GM21529 (cell line): ENCODE results near the gene LUC7L.
"Not testable (repeated sequence)": the region's sequence is repeated elsewhere in the genome, so short reads cannot be mapped to it uniquely, and the experiment has no call there.

Experiments used
- ATAC-seq: cut with Tn5 transposase; IDR thresholded peaks from one replicate; pipeline ENCODE4 v1.9.1; 2021; ENCODE audit not compliant: unreplicated experiment

The LUC7L gene

DNA sequence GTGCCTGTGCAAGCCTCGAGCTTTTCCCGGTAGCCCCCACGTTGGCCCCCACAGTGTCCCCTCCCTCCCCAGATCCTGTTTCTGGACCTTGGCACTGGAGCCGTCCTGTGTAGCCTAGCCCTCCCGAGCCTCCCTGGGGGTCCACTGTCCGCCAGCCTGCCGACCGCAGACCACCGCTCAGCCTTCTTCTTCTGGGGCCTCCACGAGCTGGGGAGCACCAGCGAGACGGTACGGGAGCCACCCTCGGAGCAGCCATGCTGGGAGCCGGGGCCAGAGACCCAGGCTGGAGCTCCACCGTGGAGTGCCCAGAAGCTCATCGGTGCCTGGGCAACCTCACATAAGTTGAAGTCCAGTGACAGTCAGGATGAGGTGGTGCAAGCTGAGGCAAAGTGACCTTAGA is 34.7 kb upstream of the LUC7L start:
- no peak for ATAC-seq

DNA sequence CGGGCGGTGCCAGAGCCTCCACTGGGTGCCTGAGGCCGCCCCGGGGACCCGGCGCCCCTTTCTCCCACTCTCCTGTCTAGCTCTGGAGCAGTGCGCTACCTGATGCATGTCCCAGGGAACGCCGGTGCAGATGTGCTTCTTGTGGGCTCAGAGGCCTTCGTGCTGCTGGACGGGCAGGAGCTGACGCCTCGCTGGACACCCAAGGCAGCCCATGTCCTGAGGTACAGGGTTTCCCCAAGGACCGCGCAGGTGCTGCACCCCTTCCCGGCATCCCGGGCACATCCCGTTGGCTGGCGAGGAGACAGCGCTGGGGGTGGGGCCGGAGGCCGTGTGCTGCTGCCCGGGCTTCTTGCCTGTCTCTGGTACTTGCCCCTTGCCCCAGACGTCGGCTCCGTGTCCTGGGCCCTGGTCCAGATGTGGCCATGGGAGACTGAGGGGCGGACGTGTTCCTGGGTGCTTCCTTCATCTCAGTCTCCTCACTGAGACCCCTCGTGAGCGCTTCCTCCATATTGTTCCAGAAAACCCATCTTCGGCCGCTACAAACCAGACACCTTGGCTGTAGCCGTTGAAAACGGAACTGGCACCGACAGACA is 34.0 kb upstream of the LUC7L start:
- ATAC-seq: no peak

DNA sequence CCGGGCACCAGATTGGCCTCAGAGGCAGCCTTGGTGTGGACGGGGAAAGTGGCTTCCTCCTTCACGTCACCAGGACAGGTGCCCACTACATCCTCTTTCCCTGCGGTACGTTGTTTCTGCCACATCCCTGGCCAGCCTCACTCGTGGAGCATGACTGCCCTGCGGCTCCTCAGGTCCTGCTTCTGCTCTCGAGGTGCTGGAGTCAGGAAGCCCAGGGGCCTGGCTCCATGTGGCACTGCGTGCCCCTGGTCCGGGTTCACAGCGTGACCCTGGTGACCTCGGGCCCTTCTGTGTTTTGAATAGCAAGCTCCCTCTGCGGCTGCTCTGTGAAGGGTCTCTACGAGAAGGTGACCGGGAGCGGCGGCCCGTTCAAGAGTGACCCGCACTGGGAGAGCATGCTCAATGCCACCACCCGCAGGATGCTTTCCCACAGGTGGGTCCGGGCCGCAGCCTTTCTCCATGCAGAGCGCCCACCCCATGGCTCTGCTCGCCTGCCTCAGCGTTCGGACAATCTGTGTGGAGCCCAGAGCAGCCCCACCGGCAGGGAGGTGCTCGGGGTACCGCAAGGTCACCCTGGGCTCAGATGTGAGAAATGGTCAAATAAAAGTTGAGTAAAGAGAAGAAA is 33.0 kb upstream of the LUC7L start:
- no peak for ATAC-seq

DNA sequence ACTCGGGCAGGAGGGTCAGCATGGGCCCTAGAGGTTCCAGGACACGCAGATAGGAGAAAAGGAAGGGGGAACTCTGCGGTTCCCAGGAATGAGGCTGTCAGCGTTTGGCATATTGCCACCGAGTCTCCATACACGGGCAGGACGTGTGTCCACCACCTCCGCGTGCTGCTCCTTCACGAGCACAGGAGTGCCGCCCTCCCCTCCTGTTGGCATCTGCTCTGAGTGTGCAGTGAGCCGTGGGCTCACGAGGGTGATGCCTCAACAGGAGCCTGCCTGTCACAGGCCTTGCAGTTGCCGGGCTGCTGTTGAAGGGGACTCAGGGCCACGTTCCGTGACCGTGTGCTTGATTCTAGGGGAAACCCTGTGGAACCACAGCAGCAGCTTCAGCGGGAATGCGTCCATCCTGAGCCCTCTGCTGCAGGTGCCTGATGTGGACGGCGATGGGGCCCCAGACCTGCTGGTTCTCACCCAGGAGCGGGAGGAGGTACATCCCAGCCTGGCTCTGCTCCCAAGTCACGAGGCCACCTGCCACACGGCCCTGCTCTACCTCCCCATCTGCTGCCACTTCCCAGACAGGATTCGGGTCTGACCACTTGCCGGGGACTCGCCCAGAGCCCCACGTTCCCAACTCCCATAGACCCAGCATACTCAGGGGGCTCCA is 31.9 kb upstream of the LUC7L start:
- ATAC-seq: no peak

DNA sequence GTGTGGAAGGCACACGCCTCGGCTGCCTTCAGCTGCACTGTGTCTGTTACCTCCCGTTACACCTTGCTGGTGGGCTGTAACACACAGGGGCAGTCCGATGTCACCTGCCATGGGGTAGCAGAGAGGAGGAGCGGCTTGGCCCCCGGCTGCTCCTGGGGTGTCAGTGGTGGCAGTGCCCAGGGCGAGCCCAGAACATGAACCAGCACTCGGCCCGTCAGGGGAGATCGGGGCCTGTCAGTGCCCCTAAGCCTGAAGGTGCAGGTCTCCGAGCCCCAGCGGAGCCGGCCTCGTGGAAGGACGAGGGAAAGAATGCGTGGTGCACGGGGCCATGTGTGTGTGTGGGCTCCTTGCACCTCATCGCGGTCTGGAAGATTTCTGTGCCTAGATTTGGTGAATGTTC is 31.1 kb upstream of the LUC7L start:
- no peak for ATAC-seq

DNA sequence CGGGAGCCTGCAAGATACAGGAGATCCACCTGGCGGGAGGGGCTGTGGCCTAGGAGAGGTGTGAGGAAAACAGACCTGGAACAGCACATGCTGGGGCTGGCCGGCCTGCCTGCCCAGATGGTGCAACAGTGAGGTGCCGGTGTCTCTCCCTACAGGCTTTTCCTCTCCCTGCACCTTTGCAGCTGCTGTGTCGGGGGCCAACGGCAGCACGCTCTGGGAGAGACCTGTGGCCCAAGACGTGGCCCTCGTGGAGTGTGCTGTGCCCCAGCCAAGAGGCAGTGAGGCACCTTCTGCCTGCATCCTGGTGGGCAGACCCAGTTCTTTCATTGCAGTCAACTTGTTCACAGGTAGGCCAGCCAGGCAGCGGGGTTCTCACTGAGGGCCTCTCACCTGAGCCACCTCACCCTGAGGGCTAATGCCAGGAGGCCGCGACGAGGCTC is 30.6 kb upstream of the LUC7L start:
- ATAC-seq: no peak

DNA sequence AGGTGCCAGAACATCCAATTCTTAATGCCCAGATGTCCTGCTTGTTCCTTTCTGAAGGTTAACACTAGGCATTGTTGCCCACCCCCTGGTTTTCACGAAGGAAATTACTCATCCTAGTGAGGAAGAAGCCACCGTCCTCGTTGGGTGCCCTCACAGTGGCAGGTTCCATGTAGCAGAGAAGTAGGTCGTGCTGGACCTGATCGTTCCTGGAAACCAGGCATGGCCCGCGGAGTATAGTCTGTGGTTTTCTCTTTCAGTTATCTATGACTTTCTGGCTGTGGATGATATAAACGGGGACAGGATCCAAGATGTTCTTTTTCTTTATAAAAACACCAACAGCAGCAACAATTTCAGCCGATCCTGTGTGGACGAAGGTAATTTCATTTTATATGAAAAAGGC is 30.0 kb upstream of the LUC7L start:
- no peak for ATAC-seq

DNA sequence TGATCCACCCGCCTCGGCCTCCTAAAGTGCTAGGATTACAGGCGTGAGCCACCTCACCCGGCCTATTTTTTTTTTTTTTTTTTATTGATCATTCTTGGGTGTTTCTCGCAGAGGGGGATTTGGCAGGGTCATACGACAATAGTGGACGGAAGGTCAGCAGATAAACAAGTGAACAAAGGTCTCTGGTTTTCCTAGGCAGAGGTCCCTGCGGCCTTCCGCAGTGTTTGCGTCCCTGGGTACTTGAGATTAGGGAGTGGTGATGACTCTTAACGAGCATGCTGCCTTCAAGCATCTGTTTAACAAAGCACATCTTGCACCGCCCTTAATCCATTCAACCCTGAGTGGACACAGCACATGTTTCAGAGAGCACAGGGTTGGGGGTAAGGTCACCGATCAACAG is 28.8 kb upstream of the LUC7L start:
- not testable (repeated sequence) for ATAC-seq

DNA sequence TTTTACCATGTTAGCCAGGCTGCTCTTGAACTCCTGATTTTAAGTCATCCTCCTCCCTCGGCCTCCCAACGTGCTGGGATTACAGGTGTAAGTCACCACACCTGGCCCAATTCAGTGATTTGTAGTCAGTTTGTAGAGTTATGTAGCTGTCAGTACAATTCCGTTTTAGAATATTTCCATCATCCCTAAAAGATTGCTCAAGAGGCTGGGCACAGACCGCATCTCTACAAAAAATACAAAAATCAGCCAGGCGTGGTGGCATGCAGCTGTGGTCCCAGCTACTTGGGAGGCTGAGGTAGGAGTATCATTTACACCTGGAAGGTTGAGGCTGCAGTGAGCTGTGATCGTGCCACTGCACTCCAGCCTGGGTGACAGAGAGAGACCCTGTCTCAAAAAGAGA is 25.9 kb upstream of the LUC7L start:
- no peak for ATAC-seq

DNA sequence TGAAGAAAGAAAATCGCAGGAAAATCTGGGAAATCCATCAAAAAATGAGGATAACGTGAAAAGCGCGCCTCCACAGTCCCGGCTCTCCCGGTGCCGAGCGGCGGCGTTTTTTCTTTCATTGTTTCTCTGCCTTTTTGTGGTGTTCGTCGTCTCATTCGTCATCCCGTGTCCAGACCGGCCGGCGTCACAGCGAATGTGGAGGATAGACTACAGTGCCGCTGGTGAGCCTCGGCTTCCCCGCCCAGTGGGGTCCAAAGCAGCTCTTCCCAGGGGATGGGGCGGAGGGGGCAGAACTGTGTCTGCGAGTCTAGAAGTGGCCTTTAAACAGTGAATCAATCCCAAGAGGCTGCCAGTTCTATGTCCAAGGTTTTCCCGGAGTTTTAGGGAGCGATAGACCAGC is 25.2 kb upstream of the LUC7L start:
- no peak for ATAC-seq

DNA sequence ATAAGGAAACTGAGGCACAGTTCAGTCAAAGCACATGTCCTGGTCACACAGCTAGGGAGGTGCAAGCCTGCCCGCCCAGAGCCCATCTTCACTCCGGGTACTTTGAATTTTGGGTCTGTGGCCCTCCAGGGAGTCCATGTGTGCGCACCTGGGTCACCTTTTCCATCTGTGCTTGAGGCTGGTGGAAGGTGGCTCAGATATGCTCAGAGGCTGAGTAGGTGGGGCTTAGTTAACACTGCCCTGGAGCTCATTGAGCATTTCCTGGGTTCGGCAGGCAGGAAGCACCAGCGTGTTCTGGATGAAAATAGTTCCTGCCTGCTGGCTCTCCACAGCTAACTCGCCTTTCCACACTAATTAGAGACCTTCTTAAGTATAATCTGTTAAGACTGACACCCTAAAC is 24.6 kb upstream of the LUC7L start:
- no peak for ATAC-seq

DNA sequence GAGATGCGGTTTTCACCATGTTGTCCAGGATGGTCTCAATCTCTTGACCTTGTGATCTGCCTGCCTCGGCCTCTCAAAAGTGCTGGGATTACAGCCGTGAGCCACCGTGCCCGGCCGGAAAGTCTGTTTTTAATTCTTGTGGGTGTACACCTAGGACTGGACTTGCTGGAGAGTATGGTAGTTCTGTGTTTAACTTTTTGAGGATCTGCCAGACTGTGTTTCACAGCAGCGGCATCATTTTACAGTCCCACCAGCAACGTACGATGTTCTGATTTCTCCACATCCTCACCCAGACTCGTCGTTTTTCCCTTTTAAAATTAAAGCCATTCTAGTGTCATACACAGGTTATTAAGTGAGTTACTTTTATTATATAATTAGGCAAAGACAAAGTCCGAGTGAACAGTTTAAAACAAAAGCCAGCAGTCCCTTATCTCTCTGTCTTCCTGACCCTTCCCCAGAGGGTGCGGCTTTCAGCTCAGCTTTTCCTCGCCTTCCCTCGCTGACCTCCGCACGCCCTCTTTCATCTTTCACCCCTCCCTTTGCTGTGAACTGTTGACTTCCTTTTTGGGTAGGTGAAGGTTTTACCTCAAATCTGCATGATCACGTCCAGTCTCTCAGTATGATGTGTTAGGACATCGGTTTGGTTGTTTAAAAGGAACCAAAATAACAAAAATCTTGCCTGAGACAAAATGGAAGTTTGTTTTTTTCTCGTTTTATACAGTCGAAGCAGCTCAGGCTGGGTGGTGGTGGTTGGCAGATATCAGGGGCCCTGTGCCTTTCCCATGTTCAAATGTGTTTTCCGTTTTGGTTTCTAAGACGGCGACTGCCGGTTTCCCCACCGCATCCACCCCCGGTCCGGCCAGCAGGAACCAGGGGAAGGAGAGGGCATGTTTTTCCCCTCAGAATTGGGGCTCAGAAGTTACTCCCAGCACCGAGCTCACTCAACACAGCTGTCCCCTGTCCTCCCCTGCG is 23.4 kb upstream of the LUC7L start:
- ATAC-seq: peak; percentile 52

DNA sequence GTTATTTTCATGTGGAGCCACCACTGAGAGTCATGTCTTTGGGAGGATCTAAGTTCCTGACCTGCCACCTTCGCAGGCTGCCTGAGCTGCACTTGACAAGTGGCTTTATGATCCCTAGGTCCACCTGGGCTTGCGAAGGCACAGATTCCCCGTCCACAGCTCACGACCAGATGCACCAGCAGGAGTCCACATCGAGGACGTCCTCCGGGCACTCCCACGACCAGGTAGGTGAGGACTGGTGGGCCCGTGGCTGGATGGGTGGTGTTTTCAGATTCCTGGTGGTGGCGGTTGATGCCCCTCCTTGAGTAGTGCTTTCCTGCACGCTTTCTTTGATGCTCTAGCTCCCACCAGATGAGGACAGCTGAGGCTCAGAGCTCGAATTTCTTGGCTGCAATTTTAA is 20.2 kb upstream of the LUC7L start:
- ATAC-seq: no peak

DNA sequence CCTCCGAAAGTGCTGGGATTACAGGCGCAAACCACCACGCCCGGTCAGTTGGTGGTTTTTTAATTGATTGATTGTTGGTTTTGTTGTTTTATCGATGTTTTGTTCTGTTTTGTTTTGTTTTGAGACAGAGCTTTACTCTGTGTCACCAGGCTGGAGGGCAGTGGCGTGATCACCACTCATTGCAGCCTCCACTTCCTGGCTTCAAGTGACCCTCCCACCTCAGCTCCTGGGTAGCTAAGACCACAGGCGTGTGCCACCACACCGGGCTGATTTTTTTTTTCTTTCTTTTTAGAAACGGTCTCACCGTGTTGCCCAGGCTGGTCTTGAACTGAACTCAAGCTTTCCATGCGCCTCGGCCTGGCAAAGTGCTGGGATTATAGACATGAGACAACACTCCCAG is 17.8 kb upstream of the LUC7L start:
- ATAC-seq: no peak

DNA sequence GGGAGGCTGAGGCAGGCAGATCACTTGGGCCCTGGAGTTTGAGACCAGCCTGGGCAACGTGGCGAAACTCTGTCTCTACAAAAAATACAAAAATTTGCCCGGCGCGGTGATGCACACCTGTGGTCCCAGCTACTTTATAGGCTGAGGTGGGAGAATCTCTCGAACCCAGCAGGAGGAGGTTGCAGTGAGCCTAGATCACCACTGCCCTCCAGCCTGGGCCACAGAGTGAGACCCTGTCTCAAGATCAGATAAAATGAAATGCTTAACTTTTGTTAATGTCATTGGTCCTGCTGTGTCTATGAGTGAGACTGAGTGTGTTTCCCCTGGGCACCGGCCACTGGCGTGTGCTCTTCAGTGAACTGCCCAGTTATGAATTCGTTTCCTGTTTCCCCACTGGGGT is 15.9 kb upstream of the LUC7L start:
- ATAC-seq: no peak

DNA sequence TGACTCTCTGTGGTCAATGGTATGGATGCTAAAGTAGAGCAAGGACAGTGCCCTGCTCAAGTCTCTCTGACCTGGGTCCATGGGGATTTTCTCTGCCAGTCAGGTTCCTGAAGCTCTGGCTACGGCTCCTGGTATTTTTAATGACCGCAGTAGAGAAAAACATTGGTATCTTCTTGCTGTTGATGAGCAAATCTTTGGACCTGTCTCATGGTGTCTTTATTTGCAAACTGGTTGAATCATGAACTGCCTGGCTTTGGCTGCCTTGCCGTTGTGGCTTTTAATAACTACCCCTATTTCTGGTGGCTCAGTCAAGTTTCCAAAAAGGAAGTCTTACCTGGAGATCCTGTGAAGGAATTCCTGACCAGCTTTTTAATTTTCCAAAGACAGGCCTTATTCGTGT is 14.1 kb upstream of the LUC7L start:
- no peak for ATAC-seq

DNA sequence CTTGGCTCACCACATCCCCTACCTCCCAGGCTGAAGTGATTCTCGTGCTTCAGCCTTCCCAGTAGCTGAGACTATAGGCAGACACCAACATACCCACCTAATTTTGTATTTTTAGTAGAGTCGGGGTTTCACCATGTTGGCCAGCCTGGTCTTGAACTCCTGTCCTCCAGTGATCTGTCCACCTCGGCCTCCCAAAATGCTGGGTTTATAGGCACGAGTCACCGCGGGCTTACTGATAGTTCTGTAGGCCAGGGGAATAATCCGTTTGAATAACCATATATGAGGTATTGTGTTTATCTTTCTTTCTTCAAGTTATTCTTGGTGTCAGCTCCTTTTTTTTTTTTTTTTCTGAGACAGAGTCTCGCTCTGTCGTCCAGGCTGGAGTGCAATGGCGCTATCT is 13.0 kb upstream of the LUC7L start:
- no peak for ATAC-seq

DNA sequence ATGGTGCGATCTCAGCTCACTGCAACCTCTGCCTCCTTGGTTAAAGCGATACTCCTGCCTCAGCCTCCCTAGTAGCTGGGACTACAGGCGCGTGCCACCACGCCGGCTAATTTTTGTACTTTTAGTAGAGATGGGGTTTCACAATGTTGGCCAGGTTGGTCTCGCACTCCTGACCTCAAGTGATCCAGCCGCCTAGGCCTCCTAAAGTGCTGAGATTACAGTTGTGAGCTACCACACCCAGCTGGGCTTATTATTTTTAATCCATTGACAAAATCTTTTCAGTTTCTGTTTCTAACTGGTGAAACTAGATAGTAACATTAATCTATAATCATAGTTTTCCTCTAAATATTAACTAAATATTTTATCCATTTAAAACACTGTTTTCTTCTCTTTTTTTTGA is 11.3 kb upstream of the LUC7L start:
- ATAC-seq: no peak

DNA sequence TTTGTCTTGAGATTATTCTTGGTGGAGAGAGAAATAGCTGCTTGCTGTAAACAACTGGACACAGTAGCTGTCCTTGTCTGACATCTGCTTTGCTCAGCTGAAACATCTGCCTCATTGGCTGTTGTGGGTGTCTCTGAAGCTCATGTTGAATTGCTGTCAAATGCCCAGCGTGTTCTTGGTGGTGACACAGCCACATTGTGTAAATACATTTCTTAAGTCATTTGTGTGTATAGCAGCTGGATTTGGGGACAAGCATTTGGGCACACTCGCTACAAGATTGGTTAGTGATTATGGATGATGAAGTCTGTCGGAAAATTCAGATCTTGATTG is 10.7 kb upstream of the LUC7L start:
- no peak for ATAC-seq

DNA sequence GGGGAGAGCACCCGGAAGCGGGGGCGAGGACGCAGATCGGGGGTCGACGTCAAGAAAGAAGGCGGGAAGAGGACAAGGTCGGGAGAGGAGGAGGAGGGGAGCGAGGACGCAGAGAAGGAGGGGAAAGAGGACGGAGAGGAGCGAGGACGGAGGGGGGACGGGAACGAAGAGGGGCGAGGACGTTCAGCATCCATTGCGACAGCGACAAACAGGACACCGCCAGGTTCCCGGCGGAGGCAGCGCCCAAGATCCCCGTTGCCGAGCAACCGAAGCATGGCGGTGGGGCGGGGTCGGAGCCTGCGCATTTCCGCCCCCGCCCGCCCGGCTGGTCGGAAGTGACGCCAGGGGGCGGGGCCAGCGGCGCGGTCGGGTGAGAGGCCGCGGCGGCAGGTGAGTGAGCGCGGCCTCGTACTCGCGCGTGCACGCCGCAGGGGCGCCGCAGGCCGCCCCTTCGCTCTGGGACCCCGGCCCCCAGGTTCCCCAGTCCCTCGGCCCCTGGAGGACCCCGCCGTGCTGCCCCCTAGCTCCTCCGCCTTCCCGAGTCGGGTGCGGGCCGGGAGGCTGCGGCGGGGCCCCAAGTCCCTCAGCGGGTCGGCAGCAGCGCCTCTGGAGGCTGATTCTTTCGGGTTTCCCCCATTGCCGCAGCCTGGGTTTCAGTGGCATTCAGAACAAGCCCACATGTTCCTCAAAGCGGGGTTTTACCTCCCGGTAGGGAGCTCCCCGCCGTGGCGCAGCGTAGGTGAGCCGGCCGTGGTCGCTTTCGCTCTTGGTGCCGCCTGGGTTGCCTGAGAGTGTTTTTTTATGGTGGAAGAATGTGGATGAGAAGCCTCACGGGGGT is 5.4 kb upstream of the LUC7L start, which contains the start of gene FAM234A:
TSS of gene FAM234A (plus strand) at position 354 of the 838 bp plus-strand sequence. CDS start 19,593 bp downstream, outside the sequence.
- ATAC-seq: peak; percentile 88

DNA sequence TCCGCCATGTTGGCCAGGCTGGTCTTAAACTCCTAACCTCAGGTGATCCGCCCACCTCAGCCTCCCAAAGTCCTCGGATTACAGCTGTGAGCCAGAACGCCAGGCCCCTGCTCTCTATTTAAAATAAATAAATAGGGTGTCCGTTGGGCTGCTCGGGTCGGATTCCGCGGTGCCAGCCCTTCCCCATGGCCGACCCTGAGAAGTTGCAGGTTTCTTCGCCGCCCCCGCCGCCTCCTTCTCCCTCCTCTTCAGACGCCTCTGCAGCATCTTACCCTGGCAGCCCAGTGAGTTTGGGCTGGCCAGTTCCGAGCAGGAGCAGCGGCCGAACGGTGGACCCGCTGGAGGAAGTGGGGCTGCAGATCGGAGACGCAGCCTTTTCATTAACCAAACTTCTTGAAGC is 1.7 kb upstream of the LUC7L start:
- no peak for ATAC-seq
